NCI-H82 treated with DMSO at 0.1 percent for 48 hours (cell line): ENCODE results near the gene RASGRP3.
"Not testable (repeated sequence)": the region's sequence is repeated elsewhere in the genome, so short reads cannot be mapped to it uniquely, and the experiment has no call there.

ENCODE experiments used
- DNase-seq: peaks from one replicate; lab custom pipeline; 2025; ENCODE audit not compliant: unreplicated experiment; lab: John Stamatoyannopoulos, UW

The RASGRP3 gene

DNA sequence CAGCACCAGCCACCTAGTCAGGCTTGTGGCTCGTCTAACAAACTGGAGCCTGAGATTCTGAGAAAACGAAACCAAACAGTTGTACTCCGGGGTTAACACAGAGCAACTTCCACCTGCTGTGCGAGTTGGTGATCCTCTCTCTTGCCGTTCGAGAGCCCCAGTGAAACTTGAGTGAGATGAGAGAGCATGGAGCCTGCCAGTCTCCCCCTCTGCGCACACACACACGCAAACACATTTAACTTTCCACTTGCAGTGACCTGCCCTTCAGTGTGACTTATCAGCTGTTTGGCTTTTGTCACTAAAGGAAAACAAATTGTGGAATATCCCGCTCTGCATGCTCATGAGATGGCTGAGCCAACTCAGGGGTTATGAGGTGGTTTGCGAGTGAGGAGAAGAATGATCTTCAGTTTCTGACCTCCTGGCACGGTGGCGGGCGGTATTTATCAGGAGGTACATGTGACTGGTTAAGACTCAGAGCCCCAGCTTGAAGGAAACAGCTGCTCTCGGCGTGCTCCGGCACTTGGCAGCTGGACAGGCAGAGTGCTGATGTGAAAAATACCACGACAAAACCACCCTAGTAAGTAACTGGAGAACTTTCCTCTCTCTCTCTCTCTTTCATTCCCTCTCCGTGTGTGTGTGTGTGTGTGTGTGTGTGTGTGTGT is at the start of gene RASGRP3:
TSS of gene RASGRP3 (plus strand) at position 519 of the 662 bp plus-strand sequence. CDS start 38,488 bp downstream, outside the sequence.
- DNase-seq, result no peak

- peak; percentile 64 for DNase-seq
These were observed 49.7 kb upstream of the RASGRP3 start for GRCh38 chr2:33426666-33427231.

DNA sequence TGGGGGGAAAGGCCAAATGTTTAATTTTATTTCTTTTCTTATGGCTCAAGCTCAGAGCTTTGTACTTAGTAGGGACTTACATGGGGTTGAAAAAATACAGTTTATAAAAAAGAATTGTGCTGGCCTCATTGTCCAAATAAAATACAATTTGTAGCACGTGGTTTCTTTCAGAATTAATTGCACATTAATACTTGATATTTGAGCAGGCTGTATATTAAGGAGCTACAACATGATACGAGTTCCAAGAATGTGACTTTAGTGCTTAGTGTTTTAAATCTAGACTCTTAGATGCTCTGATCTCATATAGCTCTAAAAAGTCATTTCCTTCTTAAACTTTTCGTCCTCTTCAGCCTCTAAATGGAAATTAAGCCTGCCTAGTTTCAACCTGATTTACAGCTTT is 46.4 kb upstream of the RASGRP3 start:
- no peak for DNase-seq

DNA sequence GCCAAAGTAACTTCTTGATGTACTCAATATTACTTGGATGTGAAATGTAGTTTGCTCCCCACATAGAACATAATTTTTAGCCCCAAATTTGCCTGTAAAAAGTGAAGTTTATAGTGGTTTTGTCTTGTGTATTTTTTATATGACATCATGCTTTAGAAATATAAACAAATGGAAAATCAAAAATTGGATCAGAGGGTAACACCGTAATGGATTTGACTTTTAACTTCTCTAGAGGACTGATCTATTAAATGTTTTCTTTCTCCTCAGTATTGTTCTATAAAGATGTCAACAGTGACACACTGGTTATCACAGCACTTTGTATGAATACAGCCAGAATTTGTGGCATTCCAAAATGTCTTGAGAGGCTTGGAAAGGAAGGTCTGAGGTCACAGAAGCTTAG is 45.6 kb upstream of the RASGRP3 start:
- no peak for DNase-seq

DNA sequence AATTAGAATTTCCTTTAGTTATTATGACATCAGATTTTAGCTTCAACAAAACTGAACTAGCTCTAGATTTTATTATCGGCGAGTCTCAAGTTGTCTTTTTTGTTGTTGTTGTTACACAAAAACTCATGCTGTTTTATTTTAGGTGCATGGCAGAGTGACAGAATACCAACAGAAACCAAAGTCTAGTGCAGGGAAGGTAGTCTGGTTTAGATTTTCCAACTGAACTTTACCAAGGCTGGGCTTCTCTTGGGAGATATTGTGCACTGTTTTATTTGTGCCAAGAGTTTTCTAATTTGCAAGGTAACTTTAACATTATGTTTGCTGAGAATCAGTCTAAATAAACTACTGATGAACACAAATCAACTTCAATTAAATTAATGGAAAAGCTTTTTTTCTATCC is 43.6 kb upstream of the RASGRP3 start:
- no peak for DNase-seq

- no peak for DNase-seq
These were observed 42.9 kb upstream of the RASGRP3 start for GRCh38 chr2:33433279-33434235.

DNA sequence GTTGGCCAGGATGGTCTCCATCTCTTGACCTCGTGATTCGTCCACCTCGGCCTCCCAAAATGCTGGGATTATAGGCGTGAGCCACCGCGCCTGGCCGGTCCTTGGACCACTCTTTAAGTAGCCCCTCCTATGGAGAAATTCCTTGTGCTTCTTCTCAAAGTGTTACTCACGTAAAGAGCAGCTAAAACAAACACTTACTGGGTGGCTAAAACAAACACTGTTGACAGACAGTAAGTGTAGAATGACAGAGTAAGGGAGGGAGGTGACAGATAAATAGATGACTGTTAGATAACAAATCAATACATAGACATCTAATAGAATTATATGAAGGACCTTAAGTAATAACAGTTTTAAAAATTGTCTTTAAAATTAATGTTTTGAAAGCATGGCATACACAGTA is 40.9 kb upstream of the RASGRP3 start:
- no peak for DNase-seq

GRCh38 chr2:33436083-33436482 is 40.4 kb upstream of the RASGRP3 start:
- DNase-seq, result no peak

DNA sequence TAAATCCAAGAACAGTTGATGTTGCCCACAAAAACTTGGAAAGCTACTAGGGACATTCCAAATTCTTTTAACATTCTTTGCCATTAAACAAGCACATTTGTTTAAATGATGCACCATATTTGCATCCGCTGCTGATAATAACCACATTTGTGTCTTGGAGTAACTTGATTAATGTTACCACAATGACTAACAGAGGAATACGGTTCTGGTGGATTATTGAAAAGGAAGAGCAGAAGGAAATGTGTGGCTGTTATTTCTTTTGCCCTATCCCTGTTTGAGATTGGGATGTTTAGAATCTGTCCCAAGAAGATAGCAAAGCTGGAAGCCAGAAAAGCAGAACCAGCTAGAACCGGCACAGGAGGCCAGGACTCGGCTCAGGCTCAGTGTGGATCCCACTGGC is 39.2 kb upstream of the RASGRP3 start:
- DNase-seq, result no peak

DNA sequence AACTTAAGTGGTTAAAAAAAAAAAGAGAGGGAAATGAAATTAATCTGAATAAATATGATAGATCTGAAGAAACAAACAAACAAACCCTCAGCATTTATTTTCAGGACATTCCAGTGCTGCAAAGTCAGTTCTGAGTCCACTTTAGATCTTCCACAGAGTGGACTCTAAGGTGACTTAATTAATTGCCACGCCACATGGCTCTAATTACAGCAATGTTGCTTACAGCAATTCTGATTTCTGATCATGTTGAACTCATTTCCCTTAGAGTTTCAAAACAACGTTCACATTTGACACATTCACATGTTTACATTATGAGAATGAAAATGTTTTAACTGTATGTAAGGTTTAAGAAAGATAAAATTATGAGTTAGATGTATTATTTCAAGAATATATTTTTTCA is 38.6 kb upstream of the RASGRP3 start:
- no peak for DNase-seq

GRCh38 chr2:33441235-33441810 is 35.1 kb upstream of the RASGRP3 start:
- no peak for DNase-seq

- not testable (repeated sequence) for DNase-seq
These were observed 34.4 kb upstream of the RASGRP3 start for GRCh38 chr2:33442052-33442451.

DNA sequence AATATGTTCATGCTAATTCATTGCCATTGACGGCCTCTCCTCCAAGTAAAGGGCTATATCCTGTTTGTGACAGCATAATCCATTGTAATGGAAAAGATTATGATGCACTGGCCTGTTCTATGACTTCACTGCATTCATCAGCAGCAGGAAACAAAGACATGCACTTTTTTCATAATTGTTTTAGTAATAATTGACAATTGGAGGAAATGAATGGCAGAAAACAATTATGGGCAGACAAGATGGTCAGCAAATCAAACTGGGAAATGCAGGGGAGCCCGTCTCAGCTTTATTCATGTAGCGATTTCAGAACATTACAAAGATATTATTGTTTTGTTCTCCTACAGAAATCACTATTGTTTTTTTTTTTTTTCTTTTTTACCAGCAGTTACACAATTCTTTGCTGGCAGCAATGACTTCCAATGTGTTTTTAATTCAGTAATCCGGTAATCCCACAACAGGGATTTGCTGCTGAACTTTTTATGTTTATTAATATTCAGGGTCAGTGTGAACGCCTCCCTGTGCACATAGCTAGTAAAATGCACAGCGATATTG is 33.8 kb upstream of the RASGRP3 start:
- DNase-seq, result no peak

DNA sequence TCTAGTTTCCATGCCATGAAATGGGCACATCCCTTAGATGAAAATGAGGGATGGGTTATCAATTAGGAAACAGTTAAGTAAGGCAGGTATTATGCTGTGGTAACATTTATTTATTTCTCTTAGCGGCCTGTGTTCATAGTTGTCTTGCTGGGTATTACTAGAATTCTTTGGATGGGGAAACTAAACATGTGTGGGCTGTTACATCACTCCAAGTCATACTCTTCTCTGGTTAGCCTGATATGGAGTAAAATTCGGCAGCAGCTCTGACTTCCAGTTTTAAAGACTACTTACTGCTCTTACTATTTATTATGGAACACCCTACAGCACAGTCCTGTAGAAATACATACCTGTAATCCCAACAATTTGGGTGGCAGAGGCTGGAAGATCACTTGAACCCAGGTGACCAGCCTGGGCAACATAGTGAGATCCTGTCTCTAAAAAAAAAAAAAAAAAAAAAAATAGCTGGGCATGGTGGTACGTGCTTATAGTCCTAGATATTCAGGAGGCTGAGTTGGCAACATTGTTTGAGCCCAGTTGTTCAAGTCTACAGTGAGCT is 33.1 kb upstream of the RASGRP3 start:
- DNase-seq, result no peak

GRCh38 chr2:33444967-33445366 is 31.5 kb upstream of the RASGRP3 start:
- DNase-seq, result no peak

- no peak for DNase-seq
These were observed 28.1 kb upstream of the RASGRP3 start for GRCh38 chr2:33448220-33448899.

DNA sequence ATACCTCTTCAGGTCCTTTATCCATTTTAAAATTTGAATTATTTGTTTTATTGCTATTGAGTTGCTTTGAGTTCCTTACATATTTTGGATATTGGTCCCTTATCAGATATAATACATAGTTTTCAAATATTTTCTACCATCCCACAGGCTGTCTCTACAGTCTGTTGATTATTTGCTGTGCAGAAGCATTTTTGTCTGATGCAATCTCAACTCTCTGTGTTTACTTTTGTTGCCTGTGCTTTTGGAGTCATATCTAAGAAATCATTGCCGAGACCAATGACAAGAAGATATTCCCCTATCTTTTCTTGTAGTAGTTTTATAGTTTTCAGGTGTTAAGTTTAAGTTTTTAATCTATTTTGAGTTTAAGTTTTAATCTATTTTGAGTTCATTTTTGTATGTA is 25.2 kb upstream of the RASGRP3 start:
- DNase-seq, result no peak

DNA sequence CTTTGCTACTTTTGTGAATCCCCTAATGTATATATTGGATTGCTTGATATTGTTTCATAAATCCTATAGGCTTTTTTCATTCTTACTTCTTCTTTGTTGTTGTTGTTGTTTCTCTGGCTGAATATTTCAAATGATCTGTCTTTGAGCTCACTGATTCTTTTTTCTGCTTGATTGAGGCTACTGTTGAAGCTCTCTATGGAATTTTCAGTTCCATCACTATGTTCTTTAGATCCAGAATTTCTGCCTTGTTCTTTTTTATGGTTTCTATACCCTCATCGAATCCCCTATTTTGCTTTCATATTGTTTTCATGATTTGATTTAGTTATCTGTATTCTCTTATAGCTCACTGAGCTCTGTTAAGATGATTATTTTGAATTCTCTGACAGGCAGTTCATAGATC is 24.6 kb upstream of the RASGRP3 start:
- DNase-seq, result no peak

DNA sequence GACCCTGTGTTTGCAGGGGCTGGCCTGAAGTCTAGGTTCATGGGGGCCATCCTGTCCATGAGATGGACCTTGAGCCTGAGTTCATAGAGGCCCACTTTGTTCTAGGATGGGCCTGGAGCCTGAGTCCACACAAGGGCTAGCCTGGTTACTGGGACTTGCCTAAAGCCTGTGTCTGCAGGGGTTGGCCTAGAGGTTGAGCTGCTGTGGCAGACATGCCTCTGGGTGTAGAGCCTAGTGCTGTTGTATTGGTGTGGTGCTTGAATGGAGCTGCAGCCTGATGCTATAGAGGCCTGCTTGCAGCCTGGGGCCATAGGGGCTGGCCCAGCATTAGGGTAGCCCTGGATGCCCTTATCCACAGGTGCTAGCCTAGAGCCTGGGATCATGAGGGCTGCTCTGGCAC is 23.9 kb upstream of the RASGRP3 start:
- DNase-seq, result no peak

DNA sequence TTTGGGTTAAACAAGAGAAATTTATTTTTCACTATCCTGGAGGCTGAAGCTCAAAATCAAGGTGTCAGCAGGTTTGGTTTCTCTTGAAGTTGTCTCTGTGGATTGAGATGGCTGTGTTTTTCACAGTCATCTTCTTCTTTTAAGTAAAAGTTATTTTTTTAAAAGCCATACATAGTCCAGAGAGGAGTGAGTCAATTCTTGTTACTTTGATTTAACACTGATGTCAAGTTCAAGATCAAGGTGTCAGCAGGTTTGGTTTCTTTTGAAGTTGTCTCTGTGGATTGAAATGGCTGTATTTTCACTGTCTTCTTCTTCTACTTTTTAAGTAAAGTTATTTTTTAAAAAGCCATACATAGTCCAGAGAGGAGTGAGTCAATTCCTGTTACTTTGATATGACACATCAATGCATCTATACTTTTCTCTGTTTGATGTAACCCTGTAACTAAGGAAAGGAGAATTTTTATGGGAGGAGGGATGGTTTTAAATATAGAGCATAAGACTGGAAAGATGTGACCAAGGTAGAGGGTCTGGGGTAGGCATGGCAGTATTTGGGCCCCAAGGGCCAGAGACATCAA is 22.5 kb upstream of the RASGRP3 start:
- no peak for DNase-seq
